GM21528 (cell line): ENCODE measurements around the gene PRAC1.

Source experiments
- ATAC-seq: cut with Tn5 transposase; IDR thresholded peaks from one replicate; pipeline ENCODE4 v1.9.1; 2021; ENCODE audit warnings: mild to moderate bottlenecking, moderate library complexity; ENCODE audit not compliant: unreplicated experiment, low FRiP score

Gene PRAC1

DNA sequence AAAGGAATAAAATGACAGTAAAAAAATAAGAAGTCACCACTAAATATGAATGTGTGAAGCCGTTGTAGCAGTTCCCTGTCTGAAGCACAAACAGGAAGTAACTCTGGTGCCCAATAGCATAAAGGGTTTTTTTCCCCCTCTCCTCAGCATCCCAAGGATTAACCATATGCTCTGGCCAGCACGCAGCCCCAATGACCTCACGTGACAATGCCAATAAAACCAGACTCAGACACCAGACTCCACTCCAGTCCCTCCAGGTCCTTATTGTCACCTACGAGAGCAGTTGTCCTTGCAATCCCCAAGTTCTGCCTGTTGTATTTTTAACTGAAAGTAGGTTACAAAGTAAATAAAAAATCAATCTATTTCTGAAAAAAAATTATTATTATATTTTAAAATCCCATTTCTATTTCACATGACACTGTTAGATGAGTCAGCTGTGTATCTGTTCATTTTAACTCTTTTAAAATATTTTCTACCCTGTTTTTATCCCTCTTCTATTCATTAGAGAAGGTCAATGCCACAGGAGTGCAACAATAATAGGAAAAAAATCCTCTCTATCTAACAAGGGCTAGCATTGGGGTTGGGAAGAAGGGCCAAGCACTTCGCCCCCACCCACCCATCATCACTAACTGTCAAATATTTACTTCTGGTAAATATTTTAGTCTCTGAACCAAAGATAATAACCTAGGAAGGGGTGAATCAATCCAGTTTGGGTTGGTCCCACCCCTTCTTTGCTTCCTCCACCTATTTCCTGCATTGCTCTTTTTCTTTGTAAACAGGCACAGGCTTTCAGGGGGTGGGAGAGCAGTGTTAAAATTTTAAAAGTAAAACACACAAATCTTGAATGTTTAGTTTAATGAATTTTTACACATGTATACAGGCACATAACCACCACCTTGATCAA lies 6.6 kb downstream of the PRAC1 start:
- ATAC-seq: no peak

DNA sequence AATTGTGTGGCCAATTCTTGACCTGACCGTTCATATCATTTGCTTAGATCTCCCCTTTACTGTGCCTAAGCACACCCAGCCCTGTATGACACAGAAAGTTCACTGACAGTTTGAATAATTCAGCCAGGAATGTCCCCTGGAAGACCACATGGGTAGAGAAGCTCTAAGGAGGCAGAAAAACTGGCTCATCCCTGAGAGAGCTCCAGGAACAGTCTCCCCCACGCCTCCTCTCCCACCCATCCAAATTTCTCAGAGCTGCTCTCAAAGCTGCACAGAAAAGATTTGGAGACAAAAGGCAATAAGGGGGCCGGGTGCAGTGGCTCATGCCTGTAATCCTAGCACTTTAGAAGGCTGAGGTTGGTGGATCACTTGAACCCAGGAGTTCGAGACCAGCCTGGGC lies 11.2 kb downstream of the PRAC1 start:
- no peak for ATAC-seq

DNA sequence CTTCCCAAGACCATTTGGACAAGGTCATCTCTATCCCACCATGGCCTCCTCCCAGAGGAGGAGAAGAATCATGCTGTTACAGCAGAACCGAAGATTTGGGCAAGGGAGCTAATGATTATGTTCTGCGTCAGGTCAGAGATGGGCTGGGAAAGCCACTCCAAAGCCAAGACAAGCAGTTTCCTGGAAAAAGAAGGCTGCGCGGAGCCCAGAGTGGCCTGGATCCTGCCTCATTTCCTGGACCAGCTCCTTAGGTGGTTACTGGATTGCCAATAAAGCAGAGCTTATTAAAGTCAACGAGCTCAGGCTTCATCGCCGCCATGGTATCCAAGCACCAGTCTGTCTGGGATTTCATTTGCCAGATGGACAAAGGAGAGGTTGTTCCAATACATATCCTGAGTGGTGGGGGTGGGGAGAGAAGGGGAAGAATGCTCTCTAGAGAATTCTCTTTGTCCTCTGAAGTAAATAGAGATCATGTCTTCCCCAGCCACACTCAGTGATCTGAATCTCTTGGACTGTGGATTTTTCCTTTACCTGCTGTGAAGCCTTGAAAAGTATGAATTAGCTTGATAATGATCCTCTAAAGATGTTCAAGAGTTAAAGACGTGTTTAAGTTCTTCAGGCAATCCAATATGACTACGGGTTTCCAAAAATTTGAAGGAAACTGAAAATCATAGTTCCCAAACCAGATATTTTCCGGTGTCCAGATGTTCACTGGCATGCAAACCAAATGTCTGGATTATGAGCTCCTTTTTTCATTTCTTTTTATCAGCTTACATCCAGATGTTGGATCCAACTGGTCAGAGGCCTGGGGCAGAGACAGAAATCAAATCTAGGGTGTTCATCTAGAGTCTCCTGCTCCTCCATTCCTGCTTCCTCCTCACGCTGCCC lies 17.7 kb downstream of the PRAC1 start:
- ATAC-seq: no peak

DNA sequence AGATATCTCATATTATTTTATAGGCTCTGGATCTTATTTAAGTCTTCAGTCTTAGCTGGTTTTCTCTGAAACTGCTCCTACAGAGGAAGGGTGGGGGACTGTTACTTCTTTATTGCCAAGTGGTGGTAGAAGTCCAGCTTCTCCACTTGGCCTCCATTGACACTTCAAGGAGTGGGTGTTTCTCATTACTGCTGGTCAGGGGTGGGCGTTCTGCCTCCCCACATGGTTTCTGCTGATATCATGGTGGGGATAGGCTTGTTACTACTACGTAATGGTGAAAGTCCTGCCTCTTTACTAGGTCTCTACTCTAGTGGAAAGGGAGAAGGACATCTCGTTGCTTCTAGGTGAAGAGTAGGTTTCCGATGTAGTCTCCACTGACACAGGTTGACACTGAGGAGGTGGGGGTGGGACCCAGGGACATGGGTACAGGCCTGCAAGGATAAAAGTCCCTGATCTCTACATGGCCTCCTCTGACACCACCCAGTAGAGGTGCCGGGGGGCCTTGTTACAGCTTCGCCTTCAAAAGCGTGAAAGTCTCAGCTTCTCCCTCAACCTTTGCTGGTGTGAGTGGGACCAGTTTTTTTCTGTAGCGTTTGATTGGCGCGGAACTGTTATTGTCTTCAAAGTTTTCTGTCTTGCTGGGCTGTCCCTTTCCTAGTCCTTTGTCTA lies 20.3 kb downstream of the PRAC1 start:
- ATAC-seq: no peak

DNA sequence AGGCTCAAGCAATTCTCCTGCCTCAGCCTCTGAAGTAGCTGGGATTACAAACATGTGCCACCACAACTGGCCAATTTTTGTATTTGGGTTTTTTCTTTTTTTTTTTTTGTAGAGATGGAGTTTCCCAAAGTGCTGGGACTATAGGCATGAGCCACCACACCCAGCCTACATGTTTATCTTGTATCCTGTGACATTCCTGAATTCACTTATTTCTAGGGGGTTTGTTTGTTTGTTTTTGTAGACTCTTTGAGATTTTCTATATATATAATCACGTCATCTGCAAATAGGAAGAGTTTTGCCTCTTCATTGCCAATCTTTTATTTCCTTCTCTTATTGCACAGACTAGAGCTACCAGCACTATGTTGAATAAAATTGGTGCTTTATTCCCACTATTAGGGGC lies 29.1 kb downstream of the PRAC1 start:
- ATAC-seq: no peak

DNA sequence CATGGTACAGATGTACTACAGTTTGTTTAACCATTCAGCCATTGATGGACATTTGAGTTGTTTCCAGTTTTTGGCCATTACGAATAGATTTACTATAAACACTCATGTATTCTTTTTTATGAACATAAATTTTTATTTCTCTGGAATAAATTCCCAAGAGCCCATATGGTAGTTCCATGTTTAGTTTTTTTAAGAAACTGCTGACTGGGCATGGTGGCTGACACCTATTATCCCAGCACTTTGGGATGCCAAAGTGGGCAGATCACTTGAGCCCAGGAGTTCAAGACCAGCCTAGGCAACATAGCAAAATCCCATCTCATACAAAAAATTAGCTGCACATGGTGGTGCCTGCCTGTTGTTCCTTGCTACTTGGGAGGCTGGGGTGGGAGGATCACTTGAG lies 30.3 kb downstream of the PRAC1 start:
- ATAC-seq: no peak

DNA sequence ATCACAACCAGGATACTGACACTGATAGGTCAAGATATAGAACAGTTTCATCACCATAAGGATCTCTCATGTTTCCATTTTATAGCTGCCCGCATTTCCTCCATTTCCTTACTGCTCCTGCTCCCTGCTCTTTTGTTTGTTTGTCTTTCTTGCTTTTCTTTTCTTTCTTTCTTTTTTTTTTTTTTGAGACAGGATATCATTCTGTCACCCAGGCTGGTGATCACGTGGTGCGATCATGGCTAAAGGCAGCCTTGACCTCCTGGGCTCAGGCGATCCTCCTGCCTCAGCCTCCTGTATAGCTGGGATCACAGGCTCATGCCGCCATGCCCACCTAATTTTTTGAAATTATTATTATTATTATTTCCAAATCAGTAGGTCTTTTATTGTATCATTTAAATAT lies 31.7 kb downstream of the PRAC1 start:
- no peak for ATAC-seq

DNA sequence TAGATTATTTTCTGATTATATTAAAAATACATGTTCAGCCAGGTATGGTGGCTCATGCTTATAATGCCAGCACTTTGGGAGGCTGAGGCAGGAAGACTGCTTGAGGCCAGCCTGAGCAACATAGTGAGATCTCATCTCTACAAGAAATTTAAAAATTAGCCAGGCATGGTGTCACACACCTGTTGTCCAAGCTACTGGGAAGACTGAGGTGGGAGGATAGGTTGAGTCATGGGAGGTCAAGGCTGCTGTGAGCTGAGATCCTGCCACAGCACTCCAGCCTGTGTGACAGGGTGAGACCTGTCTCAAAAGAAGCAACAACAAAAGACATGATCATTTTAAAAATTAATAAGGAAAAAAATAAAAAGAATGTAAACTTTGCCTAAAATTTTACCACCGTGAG lies 40.7 kb downstream of the PRAC1 start:
- no peak for ATAC-seq

DNA sequence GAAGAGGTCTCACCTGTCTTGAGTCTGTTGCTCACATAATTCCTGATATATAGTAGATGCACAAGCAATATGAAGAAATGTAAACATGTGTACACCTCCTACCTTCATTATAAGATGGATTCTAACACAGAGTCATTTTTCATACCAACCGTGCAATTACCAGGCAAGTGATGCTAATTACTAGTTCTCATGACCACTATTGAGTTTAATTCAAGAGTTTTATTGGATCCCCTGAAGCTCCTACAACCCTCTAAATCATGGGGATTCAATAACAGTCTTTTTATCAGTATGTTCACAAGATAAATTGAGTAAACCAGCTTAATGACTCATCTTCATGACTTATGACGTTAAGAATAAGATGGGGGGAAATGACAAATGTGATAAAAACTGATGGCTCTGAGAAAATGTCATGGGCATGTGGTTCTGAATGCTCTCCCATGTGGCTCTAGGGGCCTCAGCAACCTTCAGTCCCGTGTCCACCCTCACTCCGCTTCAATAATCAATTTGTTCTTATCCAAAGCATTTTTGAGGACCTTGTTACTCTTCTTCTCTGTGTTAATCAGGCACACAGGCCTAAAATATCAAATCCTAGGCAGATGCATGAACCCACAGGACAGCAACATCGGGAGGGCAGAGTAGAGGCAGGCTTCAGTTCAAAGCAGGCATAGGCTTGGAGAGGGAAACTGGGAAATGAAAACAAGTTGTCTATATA lies 42.8 kb downstream of the PRAC1 start:
- ATAC-seq: no peak

DNA sequence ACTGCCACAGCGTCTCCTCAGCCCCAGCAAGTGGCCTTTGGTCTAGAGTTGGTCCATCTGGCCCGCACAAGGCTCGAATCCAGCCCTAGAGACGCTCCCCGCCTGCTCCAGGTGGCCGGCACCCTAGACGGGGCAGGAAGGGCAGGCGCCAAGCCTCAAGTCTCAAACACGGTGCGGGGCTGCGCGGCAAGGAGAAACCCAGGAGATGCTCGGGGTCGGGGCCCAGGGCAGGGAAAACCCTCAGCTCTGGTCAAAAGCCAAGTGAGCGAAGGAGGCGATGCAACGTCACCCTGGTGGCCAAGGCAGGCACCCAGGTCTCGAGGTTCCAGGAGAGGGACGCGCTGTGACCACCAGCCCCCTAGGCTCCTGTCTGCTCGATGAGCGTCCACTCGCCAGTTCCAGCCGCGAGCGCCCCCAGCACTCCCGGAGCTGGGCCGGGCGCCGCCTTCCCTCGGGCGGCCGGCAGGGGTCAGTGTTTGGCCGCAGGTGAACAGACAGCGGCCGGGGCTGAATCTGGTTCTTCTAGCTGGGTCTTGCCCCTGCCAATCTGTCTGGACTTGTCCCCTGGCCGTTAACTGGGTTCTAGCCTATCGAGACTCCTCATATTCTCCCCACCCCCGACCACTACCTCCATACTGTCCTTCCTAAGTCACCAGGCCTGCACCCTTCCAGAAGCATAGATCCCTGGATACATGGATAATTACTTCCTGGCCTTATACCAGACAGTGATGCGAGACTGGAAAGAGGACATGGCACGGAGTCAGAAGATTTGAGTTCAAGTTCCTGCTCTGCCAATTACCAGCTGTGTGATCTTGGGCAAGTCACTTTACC lies 44.0 kb downstream of the PRAC1 start:
- ATAC-seq: no peak

DNA sequence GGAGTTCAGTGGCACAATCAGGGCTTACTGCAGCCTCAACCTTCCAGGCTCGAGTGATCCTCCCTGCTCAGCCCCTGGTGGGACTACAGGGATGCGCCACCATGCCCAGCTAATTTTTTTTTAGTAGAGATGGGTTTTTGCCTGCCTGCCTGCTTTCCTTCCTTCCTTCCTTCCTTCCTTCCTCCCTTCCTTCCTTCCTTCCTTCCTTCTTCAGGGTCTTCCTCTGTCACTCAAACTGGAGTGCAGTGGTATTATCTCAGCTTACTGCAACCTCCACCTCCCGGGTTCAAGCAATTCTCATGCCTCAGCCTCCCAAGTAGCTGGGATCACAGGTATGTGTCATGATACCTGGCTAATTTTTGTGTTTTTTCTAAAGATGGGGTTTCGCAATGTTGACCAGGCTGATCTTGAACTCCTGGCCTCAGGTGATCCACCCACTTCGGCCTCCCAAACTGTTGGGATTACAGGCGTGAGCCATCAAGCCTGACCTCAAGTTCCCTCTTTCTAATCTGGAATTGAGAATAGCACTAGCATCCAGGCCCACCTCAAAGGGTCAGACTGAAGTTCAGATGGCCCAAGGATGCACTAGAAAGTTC lies 45.3 kb downstream of the PRAC1 start:
- no peak for ATAC-seq

DNA sequence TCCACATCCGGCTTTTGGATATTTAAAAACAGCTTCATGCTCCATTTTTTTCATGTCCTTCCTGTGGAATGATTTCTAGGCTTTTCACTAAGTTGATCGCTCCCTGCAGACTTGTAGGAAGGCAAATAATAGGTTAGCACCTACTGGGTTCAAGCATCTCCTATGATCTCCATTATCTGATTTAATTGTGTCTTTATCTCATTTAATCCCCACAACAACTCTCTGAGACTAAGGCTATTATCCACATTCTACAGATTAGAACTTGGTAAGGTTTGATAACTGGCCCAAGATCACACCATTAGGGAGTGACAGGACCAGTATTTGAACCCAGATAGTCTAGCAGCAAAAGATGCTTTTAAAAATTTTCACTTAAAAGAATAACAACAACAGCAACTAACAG lies 50.0 kb downstream of the PRAC1 start:
- ATAC-seq: no peak
